ENCODE data around the gene ADGRB3. TPM values are rescaled to one million over a fixed set of nuclear protein-coding genes. Genes with fewer than 3 reads are reported as not detected.

Gene ADGRB3
- total and polyA plus RNA-seq, 7 donors, result 0.60 to 11.5 (median 9.7) TPM; not detected in 1

DNA sequence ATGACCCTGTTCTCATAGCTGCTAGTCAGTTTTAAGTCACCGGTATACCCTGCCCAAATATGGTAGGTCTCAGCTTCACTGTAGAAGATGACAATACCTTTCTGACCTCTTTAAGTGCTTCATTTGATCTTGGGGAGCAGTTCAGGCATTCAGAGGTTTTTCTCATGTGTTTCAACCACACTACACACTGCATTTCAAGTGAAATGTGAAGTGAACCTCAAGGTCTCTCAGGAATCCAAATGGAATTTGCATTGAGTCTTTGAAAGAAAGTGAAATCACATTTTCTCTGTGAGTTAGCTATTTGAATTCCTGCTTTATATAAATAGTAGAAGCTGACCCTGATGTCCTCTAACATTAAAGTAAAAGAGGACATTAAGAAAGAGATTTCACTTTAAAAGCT, 461.6 kb downstream of the ADGRB3 start:
- DNase-seq, result no peak
- intact Hi-C loops (cut with DNase I), result no loop called here
- no peak overlapping the region for H3K27ac ChIP-seq
- H3K4me3 ChIP-seq, result no peak overlapping the region
- H3K27me3 ChIP-seq, result no peaks in the 10 kb centered on the region
- H3K9me3 ChIP-seq, result no peaks in the 10 kb centered on the region
- H3K4me1 ChIP-seq, result no peaks in the 10 kb centered on the region
- no peak for TF ChIP-seq EP300 (IDR thresholded peaks at IDR 0.05)
- TF ChIP-seq, protein P1, sequence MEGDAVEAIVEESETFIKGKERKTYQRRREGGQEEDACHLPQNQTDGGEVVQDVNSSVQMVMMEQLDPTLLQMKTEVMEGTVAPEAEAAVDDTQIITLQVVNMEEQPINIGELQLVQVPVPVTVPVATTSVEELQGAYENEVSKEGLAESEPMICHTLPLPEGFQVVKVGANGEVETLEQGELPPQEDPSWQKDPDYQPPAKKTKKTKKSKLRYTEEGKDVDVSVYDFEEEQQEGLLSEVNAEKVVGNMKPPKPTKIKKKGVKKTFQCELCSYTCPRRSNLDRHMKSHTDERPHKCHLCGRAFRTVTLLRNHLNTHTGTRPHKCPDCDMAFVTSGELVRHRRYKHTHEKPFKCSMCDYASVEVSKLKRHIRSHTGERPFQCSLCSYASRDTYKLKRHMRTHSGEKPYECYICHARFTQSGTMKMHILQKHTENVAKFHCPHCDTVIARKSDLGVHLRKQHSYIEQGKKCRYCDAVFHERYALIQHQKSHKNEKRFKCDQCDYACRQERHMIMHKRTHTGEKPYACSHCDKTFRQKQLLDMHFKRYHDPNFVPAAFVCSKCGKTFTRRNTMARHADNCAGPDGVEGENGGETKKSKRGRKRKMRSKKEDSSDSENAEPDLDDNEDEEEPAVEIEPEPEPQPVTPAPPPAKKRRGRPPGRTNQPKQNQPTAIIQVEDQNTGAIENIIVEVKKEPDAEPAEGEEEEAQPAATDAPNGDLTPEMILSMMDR (IDR thresholded peaks at IDR 0.05), result no peak
- TF ChIP-seq POLR2A (IDR thresholded peaks at IDR 0.05), result no peak
- TF ChIP-seq POLR2AphosphoS5 (IDR thresholded peaks at IDR 0.05), result no peak
- WGBS, 2 donors, result 91 to 94% methylated on average over 1 of the region's 1 CpG
- H3K36me3 ChIP-seq, result no peaks in the 10 kb centered on the region

DNA sequence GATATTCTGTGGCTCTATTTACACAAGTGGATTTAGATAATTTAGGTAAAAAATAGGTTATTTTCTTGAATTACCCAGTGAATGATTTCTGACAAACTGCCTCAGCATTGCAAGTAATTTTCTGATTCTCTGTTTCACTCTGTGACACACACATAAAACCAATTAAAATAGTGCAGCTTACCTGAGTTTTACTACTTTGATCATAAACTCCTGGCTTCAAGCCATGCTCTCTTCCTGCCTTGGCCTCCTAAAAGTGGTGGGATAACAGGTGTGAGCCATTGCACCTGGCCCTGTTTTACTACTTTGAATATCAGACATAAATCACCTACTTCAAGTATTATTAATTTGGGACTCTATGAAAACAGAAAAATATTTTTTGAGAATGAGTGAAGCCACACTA, 462.9 kb downstream of the ADGRB3 start:
- Histone ChIP-seq H3K4me3 (no peak overlapping the region), H3K36me3 (no peaks in the 10 kb centered on the region), H3K9me3 (no peaks in the 10 kb centered on the region), H3K27me3 (no peaks in the 10 kb centered on the region), H3K27ac (no peak overlapping the region), H3K4me1 (no peaks in the 10 kb centered on the region)
- DNase-seq, result no peak
- TF ChIP-seq EP300 (IDR thresholded peaks at IDR 0.05) (no peak), POLR2AphosphoS5 (IDR thresholded peaks at IDR 0.05) (no peak), POLR2A (IDR thresholded peaks at IDR 0.05) (no peak)
- TF ChIP-seq, protein P1 (IDR thresholded peaks at IDR 0.05), result no peak
- intact Hi-C loops (cut with DNase I), result no loop called here

DNA sequence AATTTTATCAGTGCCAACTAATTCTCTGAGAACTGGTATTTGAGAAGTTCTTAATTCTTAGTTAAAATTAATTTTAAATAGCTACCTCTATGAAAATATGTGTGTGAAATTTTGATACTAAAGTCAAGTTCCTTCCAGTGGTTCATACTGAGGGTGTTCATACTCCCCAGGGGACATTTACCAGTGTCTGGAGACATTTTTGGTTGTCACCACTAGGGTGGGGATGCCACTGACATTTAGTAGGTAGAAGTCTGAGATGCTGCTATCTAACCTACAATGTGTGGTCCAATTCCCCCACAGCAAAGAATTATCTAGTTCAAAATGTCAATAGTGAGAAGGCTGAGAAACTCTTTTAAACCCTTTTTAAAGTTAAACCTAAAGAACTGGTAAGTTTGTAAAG, 463.8 kb downstream of the ADGRB3 start:
- no peak for TF ChIP-seq POLR2A (IDR thresholded peaks at IDR 0.05)
- TF ChIP-seq POLR2AphosphoS5 (IDR thresholded peaks at IDR 0.05), result no peak
- TF ChIP-seq, protein P1 (IDR thresholded peaks at IDR 0.05), result no peak
- no peak for TF ChIP-seq EP300 (IDR thresholded peaks at IDR 0.05)
- H3K4me1 ChIP-seq, result no peaks in the 10 kb centered on the region
- no peak for DNase-seq
- H3K9me3 ChIP-seq, result no peaks in the 10 kb centered on the region
- H3K4me3 ChIP-seq, result no peak overlapping the region
- intact Hi-C loops (cut with DNase I), result no loop called here
- no peaks in the 10 kb centered on the region for H3K27me3 ChIP-seq
- no peak overlapping the region for H3K27ac ChIP-seq
- no peaks in the 10 kb centered on the region for H3K36me3 ChIP-seq

DNA sequence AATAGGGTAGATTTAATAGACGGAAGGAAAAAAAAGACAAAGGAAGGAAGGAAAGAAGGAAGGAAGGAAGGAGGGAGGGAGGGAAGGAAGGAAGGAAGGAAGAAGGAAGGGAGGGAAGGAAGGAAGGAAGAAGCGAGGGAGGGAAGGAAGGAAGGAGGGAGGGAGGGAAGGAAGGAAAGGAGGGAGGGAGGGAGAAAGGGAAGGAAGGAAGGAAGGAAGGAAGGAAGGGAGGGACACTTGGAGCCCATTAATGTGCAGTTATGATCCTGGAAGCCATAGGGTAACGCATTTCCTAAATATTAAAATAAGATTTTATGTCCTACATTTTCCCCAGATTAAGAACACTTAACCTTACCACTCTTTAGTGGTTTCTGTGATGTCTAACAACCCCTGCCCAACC, 465.7 kb downstream of the ADGRB3 start:
- TF ChIP-seq POLR2A (IDR thresholded peaks at IDR 0.05), result no peak
- no peak for TF ChIP-seq EP300 (IDR thresholded peaks at IDR 0.05)
- TF ChIP-seq POLR2AphosphoS5 (IDR thresholded peaks at IDR 0.05), result no peak
- TF ChIP-seq, protein P1 (IDR thresholded peaks at IDR 0.05), result no peak
- no peaks in the 10 kb centered on the region for H3K4me1 ChIP-seq
- no peaks in the 10 kb centered on the region for H3K27me3 ChIP-seq
- DNase-seq, result no peak
- no peaks in the 10 kb centered on the region for H3K9me3 ChIP-seq
- no peaks in the 10 kb centered on the region for H3K36me3 ChIP-seq
- H3K27ac ChIP-seq, result no peak overlapping the region
- WGBS, 2 donors, result 91 to 97% methylated on average over 3 of the region's 3 CpGs
- intact Hi-C loops (cut with DNase I), result no loop called here
- H3K4me3 ChIP-seq, result no peak overlapping the region

DNA sequence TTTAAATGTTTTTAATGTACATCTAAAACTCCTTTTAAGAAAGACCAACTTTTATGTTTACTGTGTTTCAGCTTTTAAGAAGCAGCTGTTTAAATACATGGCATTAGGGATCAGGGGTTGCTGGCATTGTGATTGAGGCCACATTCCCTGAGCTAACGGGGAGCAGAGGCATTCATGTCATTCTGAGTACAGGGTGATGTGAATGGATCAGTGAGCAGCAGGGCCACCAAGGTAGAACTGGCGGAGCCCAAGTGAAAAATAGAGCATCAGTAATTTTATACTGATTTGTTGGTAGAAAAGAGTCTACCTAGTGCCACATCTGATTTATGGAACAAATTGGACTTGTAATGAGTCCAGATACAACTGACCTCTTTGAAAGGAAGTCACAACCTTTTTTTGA, 467.3 kb downstream of the ADGRB3 start:
- Histone ChIP-seq H3K4me3 (no peak overlapping the region), H3K4me1 (no peaks in the 10 kb centered on the region), H3K27me3 (no peaks in the 10 kb centered on the region), H3K27ac (no peak overlapping the region), H3K9me3 (no peaks in the 10 kb centered on the region), H3K36me3 (no peaks in the 10 kb centered on the region)
- intact Hi-C loops (cut with DNase I), result no loop called here
- 79 to 80% methylated on average over 2 of the region's 2 CpGs for WGBS, 2 donors
- DNase-seq, result no peak
- TF ChIP-seq, protein P1 (IDR thresholded peaks at IDR 0.05), result no peak
- TF ChIP-seq POLR2A (IDR thresholded peaks at IDR 0.05), result no peak
- no peak for TF ChIP-seq POLR2AphosphoS5 (IDR thresholded peaks at IDR 0.05)
- no peak for TF ChIP-seq EP300 (IDR thresholded peaks at IDR 0.05)

Data from sigmoid colon (tissue), 7 donors.